ENCODE data around the gene TNFRSF14. TPM values are rescaled to one million over a fixed set of nuclear protein-coding genes. Genes with fewer than 3 reads are reported as not detected.

Gene TNFRSF14
- total RNA-seq, 1 experiment from 2014 or later, result 0.57 TPM

DNA sequence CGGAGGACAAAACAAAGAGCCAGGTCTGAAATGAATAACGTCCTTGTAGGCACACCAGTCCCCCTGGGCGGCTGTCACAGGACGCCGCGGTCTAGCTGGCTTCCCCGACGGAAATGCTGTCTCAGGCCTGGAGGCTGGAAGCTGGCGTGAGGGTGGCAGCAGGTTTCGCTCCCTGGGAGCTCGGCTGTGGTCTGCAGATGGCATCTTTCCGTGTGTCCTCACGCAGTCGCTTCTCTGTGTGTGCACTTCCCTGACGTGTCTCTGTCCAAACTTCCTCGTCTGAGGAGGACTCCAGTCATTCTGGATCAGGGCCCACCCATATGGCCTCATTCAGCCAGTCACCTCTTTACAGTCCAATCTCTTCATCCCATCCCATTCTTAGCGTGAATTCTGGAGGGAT is 14.2 kb downstream of the TNFRSF14 start:
- H4K5ac ChIP-seq (ENCODE audit: insufficient read length, low read depth, low read length), result no peak overlapping the region

More for the DNA sequence above, 14.2 kb downstream of the TNFRSF14 start:
- Histone ChIP-seq H3K79me1 (ENCODE audit: insufficient read depth, low read depth, low read length, poor library complexity, severe bottlenecking) (no peaks in the 10 kb centered on the region), H3K56ac (ENCODE audit: insufficient read length, low read depth, low read length) (no peak overlapping the region), H4K20me1 (ENCODE audit: control insufficient read depth, insufficient read depth, insufficient read length) (no peaks in the 10 kb centered on the region), H3K4me2 (ENCODE audit: insufficient read depth, insufficient read length, low read length) (no peak overlapping the region), H3K18ac (ENCODE audit: insufficient read length, low read depth, low read length) (no peak overlapping the region), H3K27me3 (ENCODE audit: insufficient read depth, low read length) (no peaks in the 10 kb centered on the region), H3K9me3 (ENCODE audit: control insufficient read depth, low read depth, low read length) (no peaks in the 10 kb centered on the region), H2AFZ (ENCODE audit: low read length) (no peak overlapping the region), H3K23me2 (ENCODE audit: insufficient read length, low read depth, low read length, poor library complexity, severe bottlenecking) (no peaks in the 10 kb centered on the region), H2BK5ac (ENCODE audit: insufficient read length, low read length) (no peak overlapping the region), H3K4ac (ENCODE audit: low read depth, low read length) (no peak overlapping the region), H3K23ac (ENCODE audit: insufficient read length, low read depth, low read length) (no peak overlapping the region), H2AK5ac (ENCODE audit: insufficient read length, low read length) (no peak overlapping the region), H3T11ph (ENCODE audit: low read length) (no peak overlapping the region), H3K27ac (ENCODE audit: insufficient read length, low read depth, low read length) (no peak overlapping the region), H2BK12ac (ENCODE audit: insufficient read length, low read depth, low read length) (no peak overlapping the region), H3K4me1 (ENCODE audit: insufficient read depth, low read length) (no peaks in the 10 kb centered on the region), H3K14ac (ENCODE audit: insufficient read depth, low read length) (no peak overlapping the region), H4K8ac (replicated peaks; ENCODE audit: insufficient read length, low read depth, low read length) (no peak overlapping the region), H3K9ac (ENCODE audit: extremely low read depth, insufficient read length, low read length) (no peak overlapping the region), H2BK20ac (ENCODE audit: low read depth, low read length, poor library complexity, severe bottlenecking) (no peak overlapping the region), H4K91ac (ENCODE audit: insufficient read length, low read depth, low read length) (no peak overlapping the region), H3K79me2 (ENCODE audit: insufficient read depth, low read length) (no peaks in the 10 kb centered on the region), H2BK15ac (ENCODE audit: low read depth, low read length) (no peak overlapping the region), H2BK120ac (ENCODE audit: low read depth, low read length, poor library complexity, severe bottlenecking) (no peak overlapping the region)
- Mint-ChIP-seq H3K4me1 (0 out of 4 replicates have a peak, but pooled peaks cover 0 to 2% of the 10 kb centered on the region in 2 experiments), H3K36me3 (ENCODE audit: insufficient read depth in 1 of 3, low read depth in 3 of 3) (peaks cover 0 to 3% (median 3%) of the 10 kb centered on the region in 3 experiments; a peak in 4 of 7 replicates), H3K27ac (no peak overlapping the region), H3K4me3 (no peak overlapping the region), H3K27me3 (ENCODE audit: low read depth) (peaks cover 18% of the 10 kb centered on the region), H3K9me3 (peaks cover 8 to 16% of the 10 kb centered on the region in 2 experiments)
- TF ChIP-seq, protein P1, sequence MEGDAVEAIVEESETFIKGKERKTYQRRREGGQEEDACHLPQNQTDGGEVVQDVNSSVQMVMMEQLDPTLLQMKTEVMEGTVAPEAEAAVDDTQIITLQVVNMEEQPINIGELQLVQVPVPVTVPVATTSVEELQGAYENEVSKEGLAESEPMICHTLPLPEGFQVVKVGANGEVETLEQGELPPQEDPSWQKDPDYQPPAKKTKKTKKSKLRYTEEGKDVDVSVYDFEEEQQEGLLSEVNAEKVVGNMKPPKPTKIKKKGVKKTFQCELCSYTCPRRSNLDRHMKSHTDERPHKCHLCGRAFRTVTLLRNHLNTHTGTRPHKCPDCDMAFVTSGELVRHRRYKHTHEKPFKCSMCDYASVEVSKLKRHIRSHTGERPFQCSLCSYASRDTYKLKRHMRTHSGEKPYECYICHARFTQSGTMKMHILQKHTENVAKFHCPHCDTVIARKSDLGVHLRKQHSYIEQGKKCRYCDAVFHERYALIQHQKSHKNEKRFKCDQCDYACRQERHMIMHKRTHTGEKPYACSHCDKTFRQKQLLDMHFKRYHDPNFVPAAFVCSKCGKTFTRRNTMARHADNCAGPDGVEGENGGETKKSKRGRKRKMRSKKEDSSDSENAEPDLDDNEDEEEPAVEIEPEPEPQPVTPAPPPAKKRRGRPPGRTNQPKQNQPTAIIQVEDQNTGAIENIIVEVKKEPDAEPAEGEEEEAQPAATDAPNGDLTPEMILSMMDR (conservative IDR thresholded peaks at IDR 0.05), result no peak
- DNase-seq, result no peak
- WGBS (ENCODE audit: extremely low coverage, insufficient read length, low lambda C conversion rate), result no CpG with 5 or more reads among the region's 17 CpGs
